ENCODE results near the gene RPL7A. TPM values are rescaled to one million over a fixed set of nuclear protein-coding genes. Genes with fewer than 3 reads are reported as not detected.

Gene RPL7A
- total and polyA plus RNA-seq, 2 of the 13 experiments (the other 11 are each of a cell fraction or from before 2014, with no cell fraction given): 2,401 to 2,938 TPM

GRCh38 chr9:133354766-133355165 is 6.7 kb downstream of the RPL7A start:
- H3K36me3 ChIP-seq (replicated peaks in 1 of 2; ENCODE audit: control insufficient read depth in 1 of 2, insufficient read depth in 2 of 2, low read length in 2 of 2): peaks cover 18 to 46% of the 10 kb centered on the region in 2 experiments
- no peaks in the 10 kb centered on the region; a peak in 1 of 5 replicates for H3K27me3 ChIP-seq (ENCODE audit: control insufficient read depth in 1 of 2, insufficient read depth in 2 of 2, low read length in 2 of 2)
- H3K79me2 ChIP-seq (ENCODE audit: insufficient read depth, low read length): peaks cover 15% of the 10 kb centered on the region
- no peak for DNase-seq (ENCODE audit: low spot score)
- ChIA-PET CTCF (ENCODE audit: low intra/inter-chr PET ratio, low total read pairs) (no interaction called here), POLR2A (interaction anchor here (0.9 to 1.9 kb wide), 4 partner anchors 8 to 105 kb away, joined by 3 to 6 read pairs (median 4); partner anchors contain the start of gene CACFD1)
- TF ChIP-seq ZNF512 (CRISPR knock-in tag; IDR thresholded peaks at IDR 0.05) (no peak), POLR2G (IDR thresholded peaks at IDR 0.05; ENCODE audit: low read depth, low read length) (no peak), HOMEZ (CRISPR knock-in tag; IDR thresholded peaks at IDR 0.05; ENCODE audit: low read depth) (no peak), ZNF580 (CRISPR knock-in tag; IDR thresholded peaks at IDR 0.05; ENCODE audit: borderline replicate concordance, low read depth) (no peak), TCF7 (IDR thresholded peaks at IDR 0.05; ENCODE audit: low read depth) (no peak), AGO2 (optimal IDR thresholded peaks at IDR 0.05; ENCODE audit: low read depth, low read length) (peak; percentile 24)
- intact Hi-C loops (cut with micrococcal nuclease; ENCODE audit: unreplicated experiment) (loop anchor here (5.0 kb wide), 2 partner anchors 43 to 133 kb away; no protein-coding TSS in a partner anchor), in situ Hi-C loops (cut with HindIII; ENCODE audit: extremely low pct_ligation_motif_present, low pct_unique_long_range_greater_than_20kb) (loop anchor here (5.0 kb wide), 2 partner anchors 53 to 133 kb away; no protein-coding TSS in a partner anchor)
- H4K20me1 ChIP-seq (ENCODE audit: insufficient read depth, low read length): peaks cover 17% of the 10 kb centered on the region
- H3K4me2 ChIP-seq (ENCODE audit: low read depth, low read length): peak overlapping the region; percentile 86
- H3K9me3 ChIP-seq (ENCODE audit: low read length): no peaks in the 10 kb centered on the region
- no peak overlapping the region for H2AFZ ChIP-seq (ENCODE audit: low read length)
- no peak for ATAC-seq
- FAIRE-seq: no peak
- peak overlapping the region; percentile 89; the same call in 1 of the 2 replicates for H3K9ac ChIP-seq (ENCODE audit: insufficient read depth, low read depth, low read length)
- 93% methylated on average over 4 of the region's 7 CpGs for WGBS (ENCODE audit: low lambda C conversion rate)
- no TSS peak for BruUV-seq (replicated peaks)
- H3K4me3 ChIP-seq (replicated peaks in 1 of 3; ENCODE audit: insufficient read depth in 1 of 3, low read depth in 2 of 3, low read length in 3 of 3): peak overlapping the region in 1 of 3 experiments; percentile 91; a peak in 1 of 6 replicates
- H3K4me1 ChIP-seq (ENCODE audit: insufficient read depth, low read length): peaks cover 44% of the 10 kb centered on the region
- H3K27ac ChIP-seq (ENCODE audit: extremely low read length, insufficient read depth, low read length): peak overlapping the region; percentile 14

Measured in HepG2 (cell line).